Activated CD8-positive, alpha-beta memory T cell treated with anti-CD3 and anti-CD28 coated beads for 48 hours (primary cell): ENCODE data around the gene INPP4B.

Source experiments
- DNase-seq, 3 experiments: peaks; one replicate each; pipeline ENCODE4 v3.0.0-alpha.2; 2020; ENCODE audit warnings: low read depth in 2 of 3, low spot score in 2 of 3

The INPP4B gene

DNA sequence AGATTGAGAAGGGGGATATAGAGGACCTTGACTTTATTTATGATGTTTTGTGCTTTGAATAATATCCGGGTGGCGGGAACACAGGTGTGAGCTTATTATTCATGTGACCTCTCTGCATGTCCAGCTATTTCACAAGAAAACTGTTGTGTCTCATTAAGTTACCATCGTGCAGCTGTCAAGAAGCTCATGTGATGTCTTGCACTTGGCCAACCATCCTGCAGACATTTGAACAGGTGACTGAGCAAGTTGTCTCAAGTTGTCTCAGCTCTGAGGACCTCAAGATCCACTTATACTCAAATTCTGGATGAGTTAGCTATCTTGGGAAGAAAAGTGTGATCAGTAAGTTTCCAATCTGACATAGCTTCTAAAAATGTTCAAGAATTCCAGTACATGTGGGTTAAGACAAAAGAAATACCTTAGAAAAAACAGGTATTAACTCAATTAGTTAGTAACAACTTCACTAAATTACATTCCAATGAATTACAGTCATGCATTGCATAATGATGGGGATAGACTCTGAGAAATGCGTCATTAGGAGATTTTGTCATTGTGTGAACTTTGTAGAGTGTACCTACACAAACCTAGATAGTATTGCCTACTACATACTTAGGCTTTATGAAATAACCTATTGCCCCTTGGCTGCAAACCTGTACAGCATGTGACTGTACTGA is 462.2 kb downstream of the INPP4B start:
- no peak for DNase-seq

DNA sequence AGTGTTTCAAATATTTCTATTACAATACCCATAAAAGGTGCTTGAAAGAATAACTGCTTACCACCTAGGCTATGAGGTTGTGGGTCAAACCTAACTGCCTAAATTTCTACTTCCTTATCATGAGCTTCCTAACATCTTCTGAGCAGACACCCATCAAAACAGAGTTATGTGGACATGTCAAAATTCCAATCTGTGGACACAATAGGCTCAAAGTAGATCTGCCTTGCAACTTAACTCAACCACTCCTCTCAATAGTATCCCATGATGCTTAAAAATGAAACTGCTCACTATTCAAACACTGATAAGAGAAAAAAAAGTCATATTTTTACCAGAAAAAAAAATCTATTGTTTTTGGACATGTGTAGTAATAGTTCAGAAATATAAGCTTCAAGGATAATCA is 462.7 kb downstream of the INPP4B start:
- DNase-seq: no peak

- DNase-seq: no peak
Observed at GRCh38 chr4:142380052-142380602, 466.0 kb downstream of the INPP4B start.

GRCh38 chr4:142379277-142380051 is 466.6 kb downstream of the INPP4B start:
- DNase-seq: no peak

DNA sequence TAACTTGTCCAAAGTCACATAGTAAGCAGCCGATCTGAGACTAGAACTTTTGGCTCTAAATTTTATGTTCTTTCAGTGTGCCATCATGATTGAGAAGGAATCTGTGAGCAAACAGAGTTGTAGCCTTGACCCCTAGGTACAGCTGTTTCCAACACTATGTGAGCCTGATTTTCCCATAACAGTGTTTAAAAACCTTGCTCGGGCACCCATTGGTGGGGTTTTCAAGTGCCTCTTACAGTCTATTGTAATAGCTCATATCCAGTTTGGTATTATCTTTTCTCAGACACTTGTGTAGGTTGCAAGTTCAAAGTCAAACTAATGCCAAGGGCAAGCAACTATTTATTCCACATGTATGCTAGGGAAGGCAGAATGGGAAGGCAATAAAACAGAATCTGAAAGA is 467.9 kb downstream of the INPP4B start:
- DNase-seq: no peak

- no peak for DNase-seq
Observed at GRCh38 chr4:142377342-142378091, 468.6 kb downstream of the INPP4B start.

- DNase-seq: no peak
Observed at GRCh38 chr4:142376204-142376603, 469.9 kb downstream of the INPP4B start.

GRCh38 chr4:142373610-142374009 is 472.5 kb downstream of the INPP4B start:
- no peak for DNase-seq

DNA sequence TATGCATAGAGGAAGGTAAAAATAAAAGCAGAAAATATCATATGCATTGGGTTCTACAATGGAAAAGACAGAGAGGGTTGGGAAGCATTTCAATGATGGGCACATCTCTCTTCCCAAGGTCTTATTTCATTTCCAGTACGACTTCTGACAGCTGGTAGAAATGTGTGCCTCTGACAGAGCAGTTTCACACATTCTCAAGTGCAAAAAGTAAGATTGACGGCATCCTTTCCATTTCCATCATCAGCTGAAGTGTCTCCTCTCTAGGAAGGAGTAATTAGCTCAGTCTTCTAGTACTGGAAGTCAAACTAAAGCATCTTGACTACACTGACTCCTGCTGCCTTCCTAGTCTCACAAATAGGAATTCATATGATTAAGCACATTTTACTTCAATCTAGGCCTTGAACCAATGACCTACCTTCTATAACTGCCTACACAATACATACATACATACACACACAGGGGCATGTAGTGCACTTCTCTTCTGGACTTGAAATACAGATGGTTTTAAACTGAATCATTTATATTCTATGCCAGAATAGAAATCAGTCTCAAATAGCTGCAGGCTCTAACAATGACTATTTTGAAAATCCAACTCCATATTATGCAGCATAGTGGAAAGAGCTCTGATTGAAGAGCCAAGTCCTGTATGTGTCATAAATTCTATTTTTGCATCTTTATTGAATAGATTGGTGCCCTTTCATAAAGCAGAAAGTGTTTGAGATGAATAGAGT is 473.4 kb downstream of the INPP4B start:
- DNase-seq: no peak

DNA sequence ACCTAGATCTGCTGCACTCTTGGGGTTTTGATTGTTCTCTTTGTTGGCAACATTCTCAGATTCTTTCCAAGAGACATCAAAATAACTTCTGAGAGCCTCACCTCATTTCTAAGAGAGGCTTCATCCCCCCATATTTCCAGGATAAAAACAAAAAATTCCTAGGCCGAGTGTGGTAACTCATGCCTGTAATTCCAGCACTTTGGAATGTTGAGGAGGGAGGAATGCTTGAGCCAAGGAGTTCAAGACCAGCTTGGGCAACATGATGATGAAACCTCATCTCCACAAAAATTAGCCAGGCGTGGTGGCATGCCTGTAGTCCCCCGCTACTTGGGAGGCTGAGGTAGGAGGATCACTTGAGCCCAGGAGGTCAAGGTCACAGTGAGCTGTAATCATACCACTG is 477.0 kb downstream of the INPP4B start:
- no peak for DNase-seq

DNA sequence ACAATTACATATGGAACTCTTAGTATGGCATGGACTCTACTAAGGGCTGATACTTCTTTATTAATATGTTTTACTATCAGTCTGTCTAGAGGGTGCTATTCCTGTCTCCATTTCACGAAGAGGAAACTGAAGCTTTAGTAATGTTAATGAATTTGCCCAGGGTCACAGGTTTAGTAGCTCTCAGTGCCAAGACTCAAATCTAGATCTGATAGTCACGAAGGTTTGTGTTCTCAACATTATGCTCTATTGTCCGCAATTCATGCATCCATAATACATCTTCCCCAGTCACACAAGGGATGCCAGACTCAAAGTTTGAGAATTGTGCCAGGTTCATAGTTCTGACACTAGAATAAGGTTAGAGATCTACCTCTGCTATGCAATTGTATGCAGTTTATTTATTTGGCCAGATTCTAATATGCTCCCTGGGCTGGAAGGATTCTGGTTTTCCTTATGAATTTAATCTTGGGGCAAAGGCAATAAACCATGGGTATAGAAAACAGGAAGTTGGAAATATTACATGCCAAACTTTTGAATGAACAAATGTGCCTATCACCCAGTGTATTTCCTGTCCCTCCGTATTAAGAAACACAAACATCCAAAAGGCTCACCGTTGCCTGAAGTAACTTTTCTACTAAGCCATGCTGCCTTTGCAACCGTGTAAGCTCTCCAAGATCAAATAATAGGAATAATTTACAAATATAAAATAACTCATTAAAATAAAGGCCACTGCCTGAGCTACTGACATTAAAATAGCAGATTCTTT is 478.5 kb downstream of the INPP4B start:
- DNase-seq: no peak

DNA sequence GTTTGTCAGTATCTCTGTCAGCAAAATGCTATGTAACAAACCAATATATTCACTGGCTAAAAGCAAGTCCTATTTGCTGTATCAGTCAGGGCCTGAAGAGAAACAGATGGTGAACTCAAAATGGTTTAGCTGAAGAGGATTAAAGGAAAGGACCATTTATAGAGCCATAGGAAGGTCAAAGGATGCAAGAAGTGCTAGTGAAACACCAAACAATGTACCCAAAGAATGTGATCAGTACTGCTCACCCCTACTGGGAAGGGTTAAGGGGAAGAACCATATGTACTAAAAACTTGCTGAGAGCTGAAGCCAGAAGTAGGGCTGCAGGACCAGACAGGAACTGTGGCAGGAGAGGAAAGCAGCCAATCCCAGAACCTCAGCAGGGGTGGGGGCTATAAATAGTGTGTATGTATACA is 479.3 kb downstream of the INPP4B start:
- no peak for DNase-seq

- no peak for DNase-seq
Observed at GRCh38 chr4:142365391-142365790, 480.7 kb downstream of the INPP4B start.

DNA sequence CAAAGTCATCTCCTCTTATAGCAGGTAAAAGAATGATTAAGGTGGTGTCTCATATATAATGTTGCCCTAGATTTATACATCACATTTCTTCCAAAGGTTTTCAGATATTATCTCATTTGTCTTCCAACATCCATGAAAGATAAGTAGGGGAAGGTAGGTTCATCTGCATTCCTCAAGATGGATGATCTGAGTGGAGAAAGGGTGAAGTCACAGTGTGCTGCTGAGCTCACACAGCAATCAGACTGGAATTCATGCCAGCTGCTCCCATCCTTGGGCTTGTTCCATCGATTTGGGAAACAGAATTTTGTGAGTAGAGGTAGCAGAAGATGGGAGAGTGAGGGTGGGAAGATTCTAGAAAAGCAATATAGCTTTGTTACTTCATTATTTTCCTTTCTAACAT is 482.4 kb downstream of the INPP4B start:
- no peak for DNase-seq

GRCh38 chr4:142361981-142362380 is 484.1 kb downstream of the INPP4B start:
- no peak for DNase-seq

DNA sequence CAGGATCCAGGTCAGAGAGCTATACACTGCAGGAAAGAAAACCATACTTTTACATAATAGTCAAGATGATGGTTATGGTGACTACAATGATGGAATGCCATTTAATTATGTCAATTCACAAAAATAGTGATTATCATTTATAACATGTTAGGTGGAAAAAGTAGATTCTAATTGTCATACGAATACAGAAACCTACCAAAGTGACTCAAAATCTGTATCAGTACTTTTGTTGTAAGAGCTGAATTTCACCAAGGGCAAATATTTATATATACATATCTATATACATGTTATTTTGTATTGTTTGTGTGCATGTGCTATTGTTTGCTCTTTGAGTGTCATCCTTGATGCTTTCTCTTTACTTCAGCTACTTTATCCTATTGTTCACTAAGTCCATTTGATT is 485.4 kb downstream of the INPP4B start:
- no peak for DNase-seq

DNA sequence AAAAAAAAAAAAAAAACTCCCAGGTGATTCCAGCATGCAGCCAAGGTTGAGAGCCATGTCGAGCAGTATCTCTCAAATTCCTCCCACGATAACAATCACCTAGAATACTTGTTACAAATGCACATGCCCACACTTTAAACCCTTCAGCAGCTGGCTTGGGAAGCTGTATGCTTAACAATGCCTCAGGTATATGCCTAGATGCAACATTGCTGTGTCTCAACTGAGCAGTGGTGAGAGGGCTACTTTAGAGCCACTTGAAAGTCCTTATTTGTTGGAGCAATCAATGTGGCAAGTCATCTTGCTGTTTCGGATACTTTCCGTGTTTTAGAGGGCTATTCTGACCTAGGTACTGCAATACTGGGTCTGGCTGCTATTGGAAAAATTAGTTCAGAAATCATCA is 487.4 kb downstream of the INPP4B start:
- DNase-seq: no peak

- no peak for DNase-seq
Observed at GRCh38 chr4:142356801-142357200, 489.3 kb downstream of the INPP4B start.

- DNase-seq: no peak
Observed at GRCh38 chr4:142356118-142356759, 489.9 kb downstream of the INPP4B start.

DNA sequence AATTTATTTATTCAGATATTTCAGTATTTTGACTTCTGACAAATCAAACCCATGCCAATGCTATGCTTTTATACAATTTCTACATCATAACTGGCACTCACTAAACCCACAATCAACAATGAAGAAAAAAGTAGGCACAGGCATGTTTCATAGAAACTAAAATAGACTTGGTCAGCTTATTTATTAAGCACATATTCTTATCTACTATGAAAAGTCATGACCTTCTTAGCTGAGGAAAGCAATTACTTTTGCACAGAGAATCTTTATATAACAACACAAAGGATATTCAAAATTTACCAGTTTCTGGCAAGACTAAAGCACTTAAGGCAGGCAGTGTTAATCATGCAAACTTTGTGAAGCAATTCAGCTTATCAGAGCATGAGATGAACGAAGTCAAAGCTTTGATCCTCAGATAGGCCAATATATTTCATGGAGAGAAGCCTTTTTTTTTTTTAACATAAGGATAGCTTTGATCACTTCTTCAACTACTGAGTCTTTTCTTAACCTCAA is 490.6 kb downstream of the INPP4B start:
- no peak for DNase-seq
